WTC11 (cell line): ENCODE results near the gene TBC1D20. TPM values are rescaled to one million over a fixed set of nuclear protein-coding genes. Genes with fewer than 3 reads are reported as not detected.

Source experiments
- ATAC-seq: fragments of 200-7000 bp; cut with Tn5 transposase; 2 replicates; pipeline ENCODE4 v1.10.0; 2021; ENCODE audit warnings: mild to moderate bottlenecking, moderate library complexity
- CTCF ChIA-PET: fragments of 300-600 bp; sonication (Branson Sonifier 250); formaldehyde crosslinking; loops from one replicate; lab custom pipeline; 2021; ENCODE audit warnings: antibody characterized with exemption; lab: Charles Lee
- POLR2A ChIA-PET: fragments of 350-600 bp; sonication (Branson Sonifier 250); formaldehyde crosslinking; loops from one replicate; lab custom pipeline; 2021; ENCODE audit warnings: antibody characterized with exemption; lab: Charles Lee
- DNase-seq: peaks from one replicate; pipeline ENCODE4 v3.0.0; 2021; ENCODE audit warnings: low spot score
- H3K27ac Mint-ChIP-seq: 2 replicates; pipeline ENCODE4 v1.8.0; 2021; ENCODE audit warnings: mixed read lengths
- H3K27me3 Mint-ChIP-seq: 2 replicates; pipeline ENCODE4 v1.8.0; 2021; ENCODE audit warnings: low read depth, mild to moderate bottlenecking, moderate library complexity, mixed read lengths
- H3K36me3 Mint-ChIP-seq: 2 replicates; pipeline ENCODE4 v1.8.0; 2021; ENCODE audit warnings: mixed read lengths
- H3K4me1 Mint-ChIP-seq: 2 replicates; pipeline ENCODE4 v1.8.0; 2022; ENCODE audit warnings: mixed read lengths
- H3K4me3 Mint-ChIP-seq: 2 replicates; pipeline ENCODE4 v1.8.0; 2021; ENCODE audit warnings: mild to moderate bottlenecking, moderate library complexity, mixed read lengths
- H3K9me3 Mint-ChIP-seq: 2 replicates; pipeline ENCODE4 v1.8.0; 2021; ENCODE audit warnings: mixed read lengths
- AFF4 ChIP-seq: sonication (generic); formaldehyde crosslinking; IDR thresholded peaks from 2 replicates; pipeline ENCODE4 v1.8.1; 2023; ENCODE audit warnings: mild to moderate bottlenecking, missing genetic modification reagents, borderline replicate concordance
- ATF6 ChIP-seq: sonication (generic); formaldehyde crosslinking; IDR thresholded peaks from 2 replicates; pipeline ENCODE4 v1.8.1; 2023; ENCODE audit warnings: mild to moderate bottlenecking, missing genetic modification reagents
- CTCF ChIP-seq: fragments of 200-600 bp; IDR thresholded peaks from 2 replicates; pipeline ENCODE4 v1.8.0; 2022; ENCODE audit warnings: antibody characterized with exemption
- FOXP4 ChIP-seq: sonication (generic); formaldehyde crosslinking; IDR thresholded peaks from 2 replicates; pipeline ENCODE4 v1.8.0; 2022; ENCODE audit warnings: mild to moderate bottlenecking, missing genetic modification reagents
- GABPB1 ChIP-seq: sonication (generic); formaldehyde crosslinking; IDR thresholded peaks from 2 replicates; pipeline ENCODE4 v1.8.1; 2023; ENCODE audit warnings: mild to moderate bottlenecking, missing genetic modification reagents
- IRF1 ChIP-seq: sonication (generic); formaldehyde crosslinking; IDR thresholded peaks from 2 replicates; pipeline ENCODE4 v1.8.0; 2023; ENCODE audit warnings: missing genetic modification reagents
- IRF2 ChIP-seq: sonication (generic); formaldehyde crosslinking; IDR thresholded peaks from 2 replicates; pipeline ENCODE4 v1.8.0; 2022; ENCODE audit warnings: low read depth, missing genetic modification reagents, borderline replicate concordance
- NR1H2 ChIP-seq: sonication (generic); formaldehyde crosslinking; IDR thresholded peaks from 2 replicates; pipeline ENCODE4 v1.9.0; 2021; ENCODE audit warnings: mild to moderate bottlenecking, moderate library complexity, missing genetic modification reagents
- NR3C1 ChIP-seq: sonication (generic); formaldehyde crosslinking; conservative IDR thresholded peaks from 2 replicates; pipeline ENCODE4 v1.8.1; 2023; ENCODE audit warnings: low read depth, mild to moderate bottlenecking, missing genetic modification reagents
- PRDM15 ChIP-seq: sonication (generic); formaldehyde crosslinking; IDR thresholded peaks from 2 replicates; pipeline ENCODE4 v1.8.0; 2022; ENCODE audit warnings: missing genetic modification reagents
- PRRX2 ChIP-seq: fragments of 250-450 bp; sonication (Bioruptor Pico); IDR thresholded peaks from 2 replicates; pipeline ENCODE4 v1.8.0; 2021; ENCODE audit warnings: mild to moderate bottlenecking
- ZNF219 ChIP-seq: sonication (generic); formaldehyde crosslinking; IDR thresholded peaks from 2 replicates; pipeline ENCODE4 v1.8.0; 2023; ENCODE audit warnings: missing genetic modification reagents, mild to moderate bottlenecking, borderline replicate concordance
- total RNA-seq: library from RNA; stranded (reverse); gene quantifications from 3 replicates; pipeline ENCODE4 v1.2.3, GENCODE V29; 2021
- TF ChIP-seq, protein P1 (sequence below): sonication (generic); formaldehyde crosslinking; IDR thresholded peaks from 2 replicates; pipeline ENCODE4 v1.8.1; 2023; ENCODE audit warnings: mild to moderate bottlenecking, missing genetic modification reagents, moderate library complexity
- TF ChIP-seq, protein P2 (sequence below): fragments of 250-450 bp; sonication (Bioruptor Pico); IDR thresholded peaks from 2 replicates; pipeline ENCODE4 v1.9.0; 2021; ENCODE audit warnings: mild to moderate bottlenecking, borderline replicate concordance

The TBC1D20 gene
- total RNA-seq, 1 experiment from 2014 or later, result 14.6 TPM

- H3K9me3 Mint-ChIP-seq, result no peaks in the 10 kb centered on the region
- CTCF ChIA-PET, result interaction anchor here (1.1 kb wide), 1 partner anchor 130 kb away, joined by 3 read pairs; no protein-coding TSS in a partner anchor
- H3K36me3 Mint-ChIP-seq, result peaks cover 83% of the 10 kb centered on the region
- POLR2A ChIA-PET, result no interaction called here
- H3K4me1 Mint-ChIP-seq, result no peaks in the 10 kb centered on the region
- no peaks in the 10 kb centered on the region for H3K27me3 Mint-ChIP-seq
- H3K27ac Mint-ChIP-seq, result no peak overlapping the region
- TF ChIP-seq NR1H2 (CRISPR knock-in tag) (no peak), PRDM15 (no peak), GABPB1 (no peak), AFF4 (CRISPR knock-in tag) (no peak), CTCF (no peak), NR3C1 (CRISPR knock-in tag) (no peak), PRRX2 (CRISPR knock-in tag) (no peak), FOXP4 (CRISPR knock-in tag) (no peak), IRF2 (CRISPR knock-in tag) (no peak), IRF1 (CRISPR knock-in tag) (no peak), ATF6 (CRISPR knock-in tag) (no peak), ZNF219 (CRISPR knock-in tag) (no peak)
- TF ChIP-seq, protein P1, sequence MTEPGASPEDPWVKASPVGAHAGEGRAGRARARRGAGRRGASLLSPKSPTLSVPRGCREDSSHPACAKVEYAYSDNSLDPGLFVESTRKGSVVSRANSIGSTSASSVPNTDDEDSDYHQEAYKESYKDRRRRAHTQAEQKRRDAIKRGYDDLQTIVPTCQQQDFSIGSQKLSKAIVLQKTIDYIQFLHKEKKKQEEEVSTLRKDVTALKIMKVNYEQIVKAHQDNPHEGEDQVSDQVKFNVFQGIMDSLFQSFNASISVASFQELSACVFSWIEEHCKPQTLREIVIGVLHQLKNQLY (CRISPR knock-in tag), result no peak
- TF ChIP-seq, protein P2, sequence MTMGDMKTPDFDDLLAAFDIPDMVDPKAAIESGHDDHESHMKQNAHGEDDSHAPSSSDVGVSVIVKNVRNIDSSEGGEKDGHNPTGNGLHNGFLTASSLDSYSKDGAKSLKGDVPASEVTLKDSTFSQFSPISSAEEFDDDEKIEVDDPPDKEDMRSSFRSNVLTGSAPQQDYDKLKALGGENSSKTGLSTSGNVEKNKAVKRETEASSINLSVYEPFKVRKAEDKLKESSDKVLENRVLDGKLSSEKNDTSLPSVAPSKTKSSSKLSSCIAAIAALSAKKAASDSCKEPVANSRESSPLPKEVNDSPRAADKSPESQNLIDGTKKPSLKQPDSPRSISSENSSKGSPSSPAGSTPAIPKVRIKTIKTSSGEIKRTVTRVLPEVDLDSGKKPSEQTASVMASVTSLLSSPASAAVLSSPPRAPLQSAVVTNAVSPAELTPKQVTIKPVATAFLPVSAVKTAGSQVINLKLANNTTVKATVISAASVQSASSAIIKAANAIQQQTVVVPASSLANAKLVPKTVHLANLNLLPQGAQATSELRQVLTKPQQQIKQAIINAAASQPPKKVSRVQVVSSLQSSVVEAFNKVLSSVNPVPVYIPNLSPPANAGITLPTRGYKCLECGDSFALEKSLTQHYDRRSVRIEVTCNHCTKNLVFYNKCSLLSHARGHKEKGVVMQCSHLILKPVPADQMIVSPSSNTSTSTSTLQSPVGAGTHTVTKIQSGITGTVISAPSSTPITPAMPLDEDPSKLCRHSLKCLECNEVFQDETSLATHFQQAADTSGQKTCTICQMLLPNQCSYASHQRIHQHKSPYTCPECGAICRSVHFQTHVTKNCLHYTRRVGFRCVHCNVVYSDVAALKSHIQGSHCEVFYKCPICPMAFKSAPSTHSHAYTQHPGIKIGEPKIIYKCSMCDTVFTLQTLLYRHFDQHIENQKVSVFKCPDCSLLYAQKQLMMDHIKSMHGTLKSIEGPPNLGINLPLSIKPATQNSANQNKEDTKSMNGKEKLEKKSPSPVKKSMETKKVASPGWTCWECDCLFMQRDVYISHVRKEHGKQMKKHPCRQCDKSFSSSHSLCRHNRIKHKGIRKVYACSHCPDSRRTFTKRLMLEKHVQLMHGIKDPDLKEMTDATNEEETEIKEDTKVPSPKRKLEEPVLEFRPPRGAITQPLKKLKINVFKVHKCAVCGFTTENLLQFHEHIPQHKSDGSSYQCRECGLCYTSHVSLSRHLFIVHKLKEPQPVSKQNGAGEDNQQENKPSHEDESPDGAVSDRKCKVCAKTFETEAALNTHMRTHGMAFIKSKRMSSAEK (CRISPR knock-in tag), result no peak
- DNase-seq (no peak), ATAC-seq (no peak)
- no peak overlapping the region for H3K4me3 Mint-ChIP-seq
These were observed 21.7 kb upstream of the TBC1D20 start for GRCh38 chr20:483815-484644.
